K562 (cell line): ENCODE data around the gene CPLX3. TPM values are rescaled to one million over a fixed set of nuclear protein-coding genes. Genes with fewer than 3 reads are reported as not detected.

Experiments used
- HNRNPUL1 ChIP-seq: fragments of 200-400 bp; formaldehyde crosslinking; IDR thresholded peaks from 2 replicates; pipeline ENCODE4 v1.6.1; 2017; ENCODE audit warnings: low read length
- IRF1 ChIP-seq: sonication (generic); formaldehyde crosslinking; IDR thresholded peaks from 2 replicates; pipeline ENCODE4 v1.8.0; 2022; ENCODE audit warnings: missing genetic modification reagents, mild to moderate bottlenecking, borderline replicate concordance
- KLF1 ChIP-seq: fragments of 450-650 bp; IDR thresholded peaks from 2 replicates; pipeline ENCODE4 v1.6.1; 2016; ENCODE audit warnings: missing genetic modification characterization, missing compliant biosample characterization
- MXD1 ChIP-seq: fragments of 250-450 bp; sonication (Bioruptor Pico); IDR thresholded peaks from 2 replicates; pipeline ENCODE4 v1.8.0; 2021; ENCODE audit warnings: borderline replicate concordance, mild to moderate bottlenecking, moderate library complexity; ENCODE audit not compliant: poor library complexity, severe bottlenecking
- POLR2H ChIP-seq: IDR thresholded peaks from 2 replicates; pipeline ENCODE4 v1.6.1; 2016; ENCODE audit warnings: missing genetic modification characterization, low read depth, mild to moderate bottlenecking, control low read depth, missing compliant biosample characterization, moderate library complexity
- RBFOX2 ChIP-seq: fragments of 200-400 bp; formaldehyde crosslinking; IDR thresholded peaks from 2 replicates; pipeline ENCODE4 v1.6.1; 2017; ENCODE audit warnings: low read depth, mild to moderate bottlenecking, low read length, moderate library complexity
- RBM14 ChIP-seq: fragments of 200-400 bp; formaldehyde crosslinking; IDR thresholded peaks from 2 replicates; pipeline ENCODE4 v1.6.1; 2018; ENCODE audit warnings: low read depth, mild to moderate bottlenecking, low read length, moderate library complexity, borderline replicate concordance; ENCODE audit not compliant: insufficient read depth
- RFX1 ChIP-seq: fragments of 450-650 bp; IDR thresholded peaks from 2 replicates; pipeline ENCODE4 v1.6.1; 2016; ENCODE audit warnings: mild to moderate bottlenecking, moderate library complexity
- SLC30A9 ChIP-seq: fragments of 250-450 bp; sonication (Bioruptor Pico); IDR thresholded peaks from 2 replicates; pipeline ENCODE4 v1.8.0; 2022; ENCODE audit warnings: mild to moderate bottlenecking, moderate library complexity
- STAT5B ChIP-seq: fragments of 250-450 bp; sonication (Bioruptor Pico); IDR thresholded peaks from 2 replicates; pipeline ENCODE4 v1.8.0; 2021; ENCODE audit warnings: mild to moderate bottlenecking, inconsistent platforms
- TEAD2 ChIP-seq: fragments of 450-650 bp; IDR thresholded peaks from 2 replicates; pipeline ENCODE4 v1.6.1; 2016; ENCODE audit warnings: missing genetic modification characterization, control low read depth, missing compliant biosample characterization
- TRIM24 ChIP-seq, 2 experiments: fragments of 450-650 bp; IDR thresholded peaks; 2 replicates each; pipeline ENCODE4 v1.6.1; 2016
- TRIM28 ChIP-seq: fragments of 450-650 bp; IDR thresholded peaks from 2 replicates; pipeline ENCODE4 v1.6.1; 2017
- ZFX ChIP-seq: sonication (generic); formaldehyde crosslinking; IDR thresholded peaks from 2 replicates; pipeline ENCODE4 v1.8.0; 2022; ENCODE audit warnings: mild to moderate bottlenecking, missing genetic modification reagents, moderate library complexity
- ZNF12 ChIP-seq: sonication (generic); formaldehyde crosslinking; IDR thresholded peaks from 2 replicates; pipeline ENCODE4 v1.4.0; 2020; ENCODE audit warnings: mild to moderate bottlenecking, missing genetic modification reagents
- ZNF24 ChIP-seq: fragments of 450-650 bp; IDR thresholded peaks from 2 replicates; pipeline ENCODE4 v1.6.1; 2016
- ZNF280B ChIP-seq: fragments of 250-450 bp; sonication (Bioruptor Pico); IDR thresholded peaks from 2 replicates; pipeline ENCODE4 v1.5.1; 2021; ENCODE audit warnings: mild to moderate bottlenecking
- ZNF766 ChIP-seq: fragments of 200-800 bp; sonication (Bioruptor generic); conservative IDR thresholded peaks from 2 replicates; pipeline ENCODE4 v1.6.1; 2016; ENCODE audit warnings: missing genetic modification characterization, missing compliant biosample characterization
- ZSCAN32 ChIP-seq: fragments of 450-650 bp; formaldehyde crosslinking; IDR thresholded peaks from 2 replicates; pipeline ENCODE4 v1.4.0; 2020; ENCODE audit warnings: mild to moderate bottlenecking, moderate library complexity
- polyA plus RNA-seq, 8 experiments: library from polyadenylated mRNA; depleted of rRNA in 4 of 8; stranded (reverse) in 5 of 8; unstranded in 3 of 8; fragments of >200 nt; fragmentation: Nextera tagmentation in 2 of 8; fragmentation: Illumina TruSeq in 1 of 8; extraction: Ambion mirVana in 2 of 8; extraction: Trizol in 1 of 8; gene quantifications; 2 replicates each; pipeline versions ENCODE4 v1.2.1 to v1.2.3, GENCODE V29; 2011 to 2014; ENCODE audit warnings: inconsistent platforms in 1 of 8, missing spikeins in 1 of 8
- total RNA-seq, 7 experiments: library from RNA; depleted of rRNA in 6 of 7; stranded (reverse); fragments of >200 nt in 6 of 7; fragmentation: Illumina TruSeq in 2 of 7; extraction: Trizol in 2 of 7; gene quantifications; 2 replicates each; pipeline versions ENCODE4 v1.2.1 to v1.2.3, GENCODE V29; 2011 to 2021; ENCODE audit warnings: low replicate concordance in 1 of 7
- TF ChIP-seq, protein P1 (sequence below): fragments of 450-650 bp; formaldehyde crosslinking; IDR thresholded peaks from 2 replicates; pipeline ENCODE4 v1.4.0; 2020; ENCODE audit warnings: mild to moderate bottlenecking, moderate library complexity
- TF ChIP-seq, protein P2 (sequence below): sonication (generic); formaldehyde crosslinking; IDR thresholded peaks from 2 replicates; pipeline ENCODE4 v1.8.0; 2022; ENCODE audit warnings: missing genetic modification reagents, mild to moderate bottlenecking, moderate library complexity, borderline replicate concordance

CPLX3 gene
- total and polyA plus RNA-seq, 9 of the 15 experiments (the other 6 are each of a cell fraction or from before 2014, with no cell fraction given): not detected

- TF ChIP-seq RFX1 (no peak), ZNF24 (no peak), RBM14 (no peak), KLF1 (0 out of 2 replicates have a peak, but pooled peaks have one; percentile 40), TRIM24 (IDR thresholded peaks at IDR 0.05) (no peak), STAT5B (CRISPR knock-in tag) (no peak), TEAD2 (no peak), ZSCAN32 (no peak; the same call in 1 of the 2 replicates), SLC30A9 (no peak), ZFX (CRISPR knock-in tag) (peak; percentile 95), ZNF280B (CRISPR knock-in tag) (no peak), ZNF12 (CRISPR knock-in tag) (no peak; the same call in 1 of the 2 replicates), POLR2H (tag) (no peak; the same call in 1 of the 2 replicates), RBFOX2 (peak; percentile 87), ZNF766 (CRISPR knock-in tag) (peak; percentile 62; the same call in 1 of the 2 replicates), MXD1 (CRISPR knock-in tag) (peak; percentile 81), TRIM28 (no peak), HNRNPUL1 (no peak), IRF1 (CRISPR knock-in tag) (no peak)
- TF ChIP-seq, protein P1, sequence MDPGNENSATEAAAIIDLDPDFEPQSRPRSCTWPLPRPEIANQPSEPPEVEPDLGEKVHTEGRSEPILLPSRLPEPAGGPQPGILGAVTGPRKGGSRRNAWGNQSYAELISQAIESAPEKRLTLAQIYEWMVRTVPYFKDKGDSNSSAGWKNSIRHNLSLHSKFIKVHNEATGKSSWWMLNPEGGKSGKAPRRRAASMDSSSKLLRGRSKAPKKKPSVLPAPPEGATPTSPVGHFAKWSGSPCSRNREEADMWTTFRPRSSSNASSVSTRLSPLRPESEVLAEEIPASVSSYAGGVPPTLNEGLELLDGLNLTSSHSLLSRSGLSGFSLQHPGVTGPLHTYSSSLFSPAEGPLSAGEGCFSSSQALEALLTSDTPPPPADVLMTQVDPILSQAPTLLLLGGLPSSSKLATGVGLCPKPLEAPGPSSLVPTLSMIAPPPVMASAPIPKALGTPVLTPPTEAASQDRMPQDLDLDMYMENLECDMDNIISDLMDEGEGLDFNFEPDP: no peak
- TF ChIP-seq, protein P2, sequence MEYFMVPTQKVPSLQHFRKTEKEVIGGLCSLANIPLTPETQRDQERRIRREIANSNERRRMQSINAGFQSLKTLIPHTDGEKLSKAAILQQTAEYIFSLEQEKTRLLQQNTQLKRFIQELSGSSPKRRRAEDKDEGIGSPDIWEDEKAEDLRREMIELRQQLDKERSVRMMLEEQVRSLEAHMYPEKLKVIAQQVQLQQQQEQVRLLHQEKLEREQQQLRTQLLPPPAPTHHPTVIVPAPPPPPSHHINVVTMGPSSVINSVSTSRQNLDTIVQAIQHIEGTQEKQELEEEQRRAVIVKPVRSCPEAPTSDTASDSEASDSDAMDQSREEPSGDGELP (CRISPR knock-in tag): peak; percentile 85
These were observed 16.4 kb downstream of the CPLX3 start, which contains the start of gene ULK3 (continued) for GRCh38 chr15:74842581-74843444.
